ENCODE results near the gene CAB39L.

CAB39L gene

DNA sequence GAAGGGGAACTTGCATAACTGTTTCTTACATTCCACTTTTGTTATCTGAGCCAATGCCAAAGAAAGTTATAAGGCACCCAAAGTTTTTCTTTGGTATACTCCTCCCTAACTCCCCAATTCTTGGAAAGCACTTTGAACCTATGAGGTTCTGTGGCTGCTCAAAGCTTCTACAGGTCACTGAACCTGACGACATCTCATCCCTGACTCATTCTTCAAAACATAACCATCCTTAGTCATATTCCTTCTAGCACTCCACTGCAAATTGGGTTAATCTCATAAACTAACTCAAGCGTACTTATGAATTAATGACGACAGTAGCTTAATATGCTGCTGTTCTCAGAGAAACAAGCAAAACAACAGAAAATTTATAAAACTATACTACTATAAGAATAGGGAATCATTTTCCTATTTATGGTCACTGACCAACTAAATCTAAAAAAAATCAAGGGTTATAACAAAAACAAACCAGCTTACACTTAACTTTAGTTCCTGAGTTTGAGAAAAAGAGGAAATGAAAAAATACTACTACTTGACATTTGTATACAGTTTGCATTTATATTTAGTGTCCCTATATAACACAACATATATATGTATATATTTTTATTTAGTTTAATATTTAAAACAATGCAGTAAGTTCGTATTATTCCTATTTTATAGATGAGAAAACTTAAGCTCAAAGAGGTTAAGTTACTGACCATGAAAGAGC lies 69.1 kb downstream of the CAB39L start:
- Histone ChIP-seq H3K4me1 (ENCODE audit: low read depth, poor library complexity, severe bottlenecking) (peaks cover 13% of the 10 kb centered on the region), H3K4me3 (IDR thresholded peaks at IDR 0.05; ENCODE audit: insufficient read depth, low read depth, low read length) (no peak overlapping the region), H4K20me1 (ENCODE audit: insufficient read depth) (no peaks in the 10 kb centered on the region), H3K27ac (no peak overlapping the region), H3K4me2 (no peak overlapping the region), H2AFZ (ENCODE audit: low read depth) (no peak overlapping the region), H3K9ac (no peak overlapping the region), H3K36me3 (ENCODE audit: insufficient read depth) (no peaks in the 10 kb centered on the region), H3K27me3 (ENCODE audit: insufficient read depth, low read depth) (no peaks in the 10 kb centered on the region), H3K79me2 (ENCODE audit: insufficient read depth, low read depth) (no peaks in the 10 kb centered on the region)
- TF ChIP-seq, protein P1, sequence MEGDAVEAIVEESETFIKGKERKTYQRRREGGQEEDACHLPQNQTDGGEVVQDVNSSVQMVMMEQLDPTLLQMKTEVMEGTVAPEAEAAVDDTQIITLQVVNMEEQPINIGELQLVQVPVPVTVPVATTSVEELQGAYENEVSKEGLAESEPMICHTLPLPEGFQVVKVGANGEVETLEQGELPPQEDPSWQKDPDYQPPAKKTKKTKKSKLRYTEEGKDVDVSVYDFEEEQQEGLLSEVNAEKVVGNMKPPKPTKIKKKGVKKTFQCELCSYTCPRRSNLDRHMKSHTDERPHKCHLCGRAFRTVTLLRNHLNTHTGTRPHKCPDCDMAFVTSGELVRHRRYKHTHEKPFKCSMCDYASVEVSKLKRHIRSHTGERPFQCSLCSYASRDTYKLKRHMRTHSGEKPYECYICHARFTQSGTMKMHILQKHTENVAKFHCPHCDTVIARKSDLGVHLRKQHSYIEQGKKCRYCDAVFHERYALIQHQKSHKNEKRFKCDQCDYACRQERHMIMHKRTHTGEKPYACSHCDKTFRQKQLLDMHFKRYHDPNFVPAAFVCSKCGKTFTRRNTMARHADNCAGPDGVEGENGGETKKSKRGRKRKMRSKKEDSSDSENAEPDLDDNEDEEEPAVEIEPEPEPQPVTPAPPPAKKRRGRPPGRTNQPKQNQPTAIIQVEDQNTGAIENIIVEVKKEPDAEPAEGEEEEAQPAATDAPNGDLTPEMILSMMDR (conservative IDR thresholded peaks at IDR 0.05; ENCODE audit: low read depth, low read length): no peak

DNA sequence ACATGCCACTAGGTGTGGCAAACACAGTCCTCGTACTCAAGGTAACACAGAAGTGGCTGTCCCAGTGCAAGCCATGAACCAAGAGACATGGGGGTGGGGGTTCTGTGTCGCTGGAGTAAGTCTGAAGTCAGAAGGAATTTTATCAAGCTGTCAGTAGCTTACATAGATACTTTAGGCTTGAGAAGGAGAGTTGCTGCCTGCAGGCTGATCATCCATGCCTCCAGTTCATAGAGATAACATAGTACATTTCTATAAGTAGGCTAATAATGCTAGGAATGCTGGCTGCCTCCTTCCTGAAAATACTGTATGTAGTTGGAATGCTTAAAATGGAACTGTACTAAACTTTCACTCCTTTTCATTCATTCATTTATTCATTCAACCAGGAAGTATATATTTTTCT lies 70.1 kb downstream of the CAB39L start:
- no peak overlapping the region for H2AFZ ChIP-seq (ENCODE audit: low read depth)
- H3K4me2 ChIP-seq: no peak overlapping the region

DNA sequence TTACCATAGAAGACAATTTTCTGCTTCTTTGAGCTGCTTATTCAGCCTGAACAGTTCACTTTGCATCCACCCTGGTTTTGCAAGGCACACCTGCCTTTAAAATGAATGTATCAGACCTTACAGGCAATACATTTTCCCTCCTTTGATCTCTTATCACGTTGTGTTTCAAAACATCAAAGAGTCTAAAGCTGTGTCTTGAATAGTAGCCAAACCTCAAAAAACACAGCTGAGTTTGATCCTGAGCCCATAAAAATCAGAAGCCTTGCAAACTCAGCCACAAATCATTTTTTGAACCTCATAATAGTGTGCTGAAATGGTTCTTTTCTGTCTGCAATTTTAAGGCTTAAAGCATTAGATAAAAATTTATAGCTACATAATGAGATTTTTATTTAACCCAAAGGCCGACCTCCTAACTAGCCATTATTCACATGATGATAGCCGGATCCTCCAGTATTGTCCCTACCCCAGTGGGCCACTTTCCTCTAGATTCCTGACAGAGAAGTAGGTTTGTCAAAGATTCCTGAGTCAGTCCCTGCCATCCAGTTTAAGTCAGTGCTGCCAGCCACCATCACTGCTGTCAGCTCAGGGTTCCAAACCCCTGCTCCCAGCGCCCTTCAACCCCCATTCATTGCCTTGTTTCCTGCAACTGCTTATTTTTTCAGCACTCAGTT lies 71.8 kb downstream of the CAB39L start:
- Histone ChIP-seq H3K4me2 (peak overlapping the region; percentile 29), H3K36me3 (ENCODE audit: insufficient read depth) (no peaks in the 10 kb centered on the region), H3K4me3 (IDR thresholded peaks at IDR 0.05; ENCODE audit: insufficient read depth, low read depth, low read length) (no peak overlapping the region), H4K20me1 (ENCODE audit: insufficient read depth) (no peaks in the 10 kb centered on the region), H3K4me1 (ENCODE audit: low read depth, poor library complexity, severe bottlenecking) (peaks cover 13% of the 10 kb centered on the region), H3K27ac (no peak overlapping the region), H3K9ac (no peak overlapping the region), H3K79me2 (ENCODE audit: insufficient read depth, low read depth) (no peaks in the 10 kb centered on the region), H3K27me3 (ENCODE audit: insufficient read depth, low read depth) (no peaks in the 10 kb centered on the region), H2AFZ (ENCODE audit: low read depth) (no peak overlapping the region)
- TF ChIP-seq, protein P1 (conservative IDR thresholded peaks at IDR 0.05; ENCODE audit: low read depth, low read length): no peak

More for the DNA sequence above, 70.1 kb downstream of the CAB39L start:
- TF ChIP-seq, protein P1 (conservative IDR thresholded peaks at IDR 0.05; ENCODE audit: low read depth, low read length): no peak
- Histone ChIP-seq H4K20me1 (ENCODE audit: insufficient read depth) (no peaks in the 10 kb centered on the region), H3K27ac (no peak overlapping the region), H3K9ac (no peak overlapping the region), H3K27me3 (ENCODE audit: insufficient read depth, low read depth) (no peaks in the 10 kb centered on the region), H3K4me3 (IDR thresholded peaks at IDR 0.05; ENCODE audit: insufficient read depth, low read depth, low read length) (no peak overlapping the region), H3K36me3 (ENCODE audit: insufficient read depth) (no peaks in the 10 kb centered on the region), H3K4me1 (ENCODE audit: low read depth, poor library complexity, severe bottlenecking) (peaks cover 13% of the 10 kb centered on the region), H3K79me2 (ENCODE audit: insufficient read depth, low read depth) (no peaks in the 10 kb centered on the region)

DNA sequence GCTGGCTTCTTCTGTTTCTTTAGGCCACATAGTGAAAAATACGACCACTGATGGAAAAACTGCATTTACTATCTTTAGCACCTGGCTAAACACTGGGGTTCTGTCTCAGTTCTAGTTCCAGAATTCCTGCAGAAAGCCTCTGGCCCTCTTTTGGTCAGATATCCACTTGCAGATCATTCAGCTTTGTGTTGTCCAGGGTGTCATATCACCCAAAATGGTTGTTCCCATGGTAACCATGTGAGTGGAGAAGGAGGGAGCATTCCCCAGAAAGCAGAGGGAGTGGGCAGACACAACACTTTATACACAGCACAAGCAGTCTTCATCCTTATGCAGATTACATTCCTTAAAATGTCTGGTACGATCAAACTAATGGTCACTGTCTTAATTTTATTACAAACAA lies 73.5 kb downstream of the CAB39L start:
- H2AFZ ChIP-seq (ENCODE audit: low read depth): no peak overlapping the region
- no peak overlapping the region for H3K9ac ChIP-seq
- H3K27ac ChIP-seq: no peak overlapping the region
- peaks cover 13% of the 10 kb centered on the region for H3K4me1 ChIP-seq (ENCODE audit: low read depth, poor library complexity, severe bottlenecking)
- TF ChIP-seq, protein P1 (conservative IDR thresholded peaks at IDR 0.05; ENCODE audit: low read depth, low read length): no peak
- no peaks in the 10 kb centered on the region for H3K27me3 ChIP-seq (ENCODE audit: insufficient read depth, low read depth)
- H3K36me3 ChIP-seq (ENCODE audit: insufficient read depth): no peaks in the 10 kb centered on the region
- no peaks in the 10 kb centered on the region for H4K20me1 ChIP-seq (ENCODE audit: insufficient read depth)
- no peak overlapping the region for H3K4me2 ChIP-seq
- no peaks in the 10 kb centered on the region for H3K79me2 ChIP-seq (ENCODE audit: insufficient read depth, low read depth)
- no peak overlapping the region for H3K4me3 ChIP-seq (IDR thresholded peaks at IDR 0.05; ENCODE audit: insufficient read depth, low read depth, low read length)

Measured in KMS-11 (cell line).